ENCODE data around the gene C5orf22. TPM values are rescaled to one million over a fixed set of nuclear protein-coding genes. Genes with fewer than 3 reads are reported as not detected.

C5orf22 gene
- total and polyA plus RNA-seq, 2 of the 13 experiments (the other 11 are each of a cell fraction or from before 2014, with no cell fraction given), result 14.0 to 21.5 TPM

DNA sequence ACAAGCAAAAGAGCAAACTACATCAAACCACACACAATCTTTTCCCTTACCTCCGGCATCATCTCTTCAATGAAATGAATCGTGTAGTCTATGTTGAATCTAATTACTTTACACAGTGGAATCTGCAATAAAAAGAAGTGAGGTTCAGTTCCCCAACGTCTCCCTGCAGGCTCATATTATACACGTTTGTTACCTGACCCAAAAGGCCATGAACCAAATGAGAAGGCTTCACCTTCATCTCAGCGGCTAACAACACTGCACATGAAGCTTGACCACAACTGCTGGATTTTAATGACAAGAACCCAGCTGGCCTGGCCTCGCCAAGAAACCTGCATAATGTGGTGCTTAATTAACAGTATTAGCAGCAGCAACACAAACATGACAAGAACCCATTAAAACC lies 45.7 kb upstream of the C5orf22 start:
- H4K20me1 ChIP-seq (ENCODE audit: insufficient read depth, low read length), result no peaks in the 10 kb centered on the region
- peaks cover 6 to 48% of the 10 kb centered on the region in 2 experiments; a peak in 4 of 5 replicates for H3K36me3 ChIP-seq (replicated peaks in 1 of 2; ENCODE audit: control insufficient read depth in 1 of 2, insufficient read depth in 2 of 2, low read length in 2 of 2)
- CTCF ChIA-PET (ENCODE audit: low intra/inter-chr PET ratio, low total read pairs), result no interaction called here
- no peak overlapping the region for H3K4me3 ChIP-seq (replicated peaks in 1 of 3; ENCODE audit: insufficient read depth in 1 of 3, low read depth in 2 of 3, low read length in 3 of 3)
- no peak for ATAC-seq
- no peaks in the 10 kb centered on the region for H3K27me3 ChIP-seq (ENCODE audit: control insufficient read depth in 1 of 2, insufficient read depth in 2 of 2, low read length in 2 of 2)
- H2AFZ ChIP-seq (ENCODE audit: low read length), result no peak overlapping the region
- no peak overlapping the region for H3K27ac ChIP-seq (ENCODE audit: extremely low read length, insufficient read depth, low read length)
- WGBS (ENCODE audit: low lambda C conversion rate), result 96% methylated on average over 6 of the region's 6 CpGs
- FAIRE-seq, result no peak
- H3K79me2 ChIP-seq (ENCODE audit: insufficient read depth, low read length), result no peaks in the 10 kb centered on the region
- no peak overlapping the region for H3K4me2 ChIP-seq (ENCODE audit: low read depth, low read length)
- intact Hi-C loops (cut with micrococcal nuclease; ENCODE audit: unreplicated experiment) (no loop called here), in situ Hi-C loops (cut with HindIII; ENCODE audit: extremely low pct_ligation_motif_present, low pct_unique_long_range_greater_than_20kb) (no loop called here)
- POLR2A ChIA-PET, result no interaction called here
- no peaks in the 10 kb centered on the region for H3K9me3 ChIP-seq (ENCODE audit: low read length)
- no peaks in the 10 kb centered on the region for H3K4me1 ChIP-seq (ENCODE audit: insufficient read depth, low read length)
- no TSS peak for BruUV-seq (replicated peaks)
- no peak overlapping the region for H3K9ac ChIP-seq (ENCODE audit: insufficient read depth, low read depth, low read length)
- DNase-seq (ENCODE audit: low spot score), result no peak
- no peak for TF ChIP-seq TEAD3 (CRISPR knock-in tag; optimal IDR thresholded peaks at IDR 0.05; ENCODE audit: borderline replicate concordance)
- TF ChIP-seq, protein P1, sequence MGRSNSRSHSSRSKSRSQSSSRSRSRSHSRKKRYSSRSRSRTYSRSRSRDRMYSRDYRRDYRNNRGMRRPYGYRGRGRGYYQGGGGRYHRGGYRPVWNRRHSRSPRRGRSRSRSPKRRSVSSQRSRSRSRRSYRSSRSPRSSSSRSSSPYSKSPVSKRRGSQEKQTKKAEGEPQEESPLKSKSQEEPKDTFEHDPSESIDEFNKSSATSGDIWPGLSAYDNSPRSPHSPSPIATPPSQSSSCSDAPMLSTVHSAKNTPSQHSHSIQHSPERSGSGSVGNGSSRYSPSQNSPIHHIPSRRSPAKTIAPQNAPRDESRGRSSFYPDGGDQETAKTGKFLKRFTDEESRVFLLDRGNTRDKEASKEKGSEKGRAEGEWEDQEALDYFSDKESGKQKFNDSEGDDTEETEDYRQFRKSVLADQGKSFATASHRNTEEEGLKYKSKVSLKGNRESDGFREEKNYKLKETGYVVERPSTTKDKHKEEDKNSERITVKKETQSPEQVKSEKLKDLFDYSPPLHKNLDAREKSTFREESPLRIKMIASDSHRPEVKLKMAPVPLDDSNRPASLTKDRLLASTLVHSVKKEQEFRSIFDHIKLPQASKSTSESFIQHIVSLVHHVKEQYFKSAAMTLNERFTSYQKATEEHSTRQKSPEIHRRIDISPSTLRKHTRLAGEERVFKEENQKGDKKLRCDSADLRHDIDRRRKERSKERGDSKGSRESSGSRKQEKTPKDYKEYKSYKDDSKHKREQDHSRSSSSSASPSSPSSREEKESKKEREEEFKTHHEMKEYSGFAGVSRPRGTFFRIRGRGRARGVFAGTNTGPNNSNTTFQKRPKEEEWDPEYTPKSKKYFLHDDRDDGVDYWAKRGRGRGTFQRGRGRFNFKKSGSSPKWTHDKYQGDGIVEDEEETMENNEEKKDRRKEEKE (IDR thresholded peaks at IDR 0.05), result no peak
- TF ChIP-seq CHCHD3 (CRISPR knock-in tag; IDR thresholded peaks at IDR 0.05), result no peak
- TF ChIP-seq, protein P2, sequence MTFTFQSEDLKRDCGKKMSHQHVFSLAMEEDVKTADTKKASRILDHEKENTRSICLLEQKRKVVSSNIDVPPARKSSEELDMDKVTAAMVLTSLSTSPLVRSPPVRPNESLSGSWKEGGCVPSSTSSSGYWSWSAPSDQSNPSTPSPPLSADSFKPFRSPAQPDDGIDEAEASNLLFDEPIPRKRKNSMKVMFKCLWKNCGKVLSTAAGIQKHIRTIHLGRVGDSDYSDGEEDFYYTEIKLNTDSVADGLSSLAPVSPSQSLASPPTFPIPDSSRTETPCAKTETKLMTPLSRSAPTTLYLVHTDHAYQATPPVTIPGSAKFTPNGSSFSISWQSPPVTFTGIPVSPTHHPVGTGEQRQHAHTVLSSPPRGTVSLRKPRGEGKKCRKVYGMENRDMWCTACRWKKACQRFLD (CRISPR knock-in tag; IDR thresholded peaks at IDR 0.05; ENCODE audit: borderline replicate concordance), result no peak
- TF ChIP-seq THYN1 (CRISPR knock-in tag; IDR thresholded peaks at IDR 0.05; ENCODE audit: borderline replicate concordance, low read depth), result no peak
- no peak for TF ChIP-seq KDM4B (CRISPR knock-in tag; IDR thresholded peaks at IDR 0.05)
- no peak for TF ChIP-seq ATF3 (CRISPR knock-in tag; IDR thresholded peaks at IDR 0.05)
- TF ChIP-seq HNRNPUL1 (IDR thresholded peaks at IDR 0.05; ENCODE audit: low read depth, low read length), result no peak
- TF ChIP-seq, protein P3, sequence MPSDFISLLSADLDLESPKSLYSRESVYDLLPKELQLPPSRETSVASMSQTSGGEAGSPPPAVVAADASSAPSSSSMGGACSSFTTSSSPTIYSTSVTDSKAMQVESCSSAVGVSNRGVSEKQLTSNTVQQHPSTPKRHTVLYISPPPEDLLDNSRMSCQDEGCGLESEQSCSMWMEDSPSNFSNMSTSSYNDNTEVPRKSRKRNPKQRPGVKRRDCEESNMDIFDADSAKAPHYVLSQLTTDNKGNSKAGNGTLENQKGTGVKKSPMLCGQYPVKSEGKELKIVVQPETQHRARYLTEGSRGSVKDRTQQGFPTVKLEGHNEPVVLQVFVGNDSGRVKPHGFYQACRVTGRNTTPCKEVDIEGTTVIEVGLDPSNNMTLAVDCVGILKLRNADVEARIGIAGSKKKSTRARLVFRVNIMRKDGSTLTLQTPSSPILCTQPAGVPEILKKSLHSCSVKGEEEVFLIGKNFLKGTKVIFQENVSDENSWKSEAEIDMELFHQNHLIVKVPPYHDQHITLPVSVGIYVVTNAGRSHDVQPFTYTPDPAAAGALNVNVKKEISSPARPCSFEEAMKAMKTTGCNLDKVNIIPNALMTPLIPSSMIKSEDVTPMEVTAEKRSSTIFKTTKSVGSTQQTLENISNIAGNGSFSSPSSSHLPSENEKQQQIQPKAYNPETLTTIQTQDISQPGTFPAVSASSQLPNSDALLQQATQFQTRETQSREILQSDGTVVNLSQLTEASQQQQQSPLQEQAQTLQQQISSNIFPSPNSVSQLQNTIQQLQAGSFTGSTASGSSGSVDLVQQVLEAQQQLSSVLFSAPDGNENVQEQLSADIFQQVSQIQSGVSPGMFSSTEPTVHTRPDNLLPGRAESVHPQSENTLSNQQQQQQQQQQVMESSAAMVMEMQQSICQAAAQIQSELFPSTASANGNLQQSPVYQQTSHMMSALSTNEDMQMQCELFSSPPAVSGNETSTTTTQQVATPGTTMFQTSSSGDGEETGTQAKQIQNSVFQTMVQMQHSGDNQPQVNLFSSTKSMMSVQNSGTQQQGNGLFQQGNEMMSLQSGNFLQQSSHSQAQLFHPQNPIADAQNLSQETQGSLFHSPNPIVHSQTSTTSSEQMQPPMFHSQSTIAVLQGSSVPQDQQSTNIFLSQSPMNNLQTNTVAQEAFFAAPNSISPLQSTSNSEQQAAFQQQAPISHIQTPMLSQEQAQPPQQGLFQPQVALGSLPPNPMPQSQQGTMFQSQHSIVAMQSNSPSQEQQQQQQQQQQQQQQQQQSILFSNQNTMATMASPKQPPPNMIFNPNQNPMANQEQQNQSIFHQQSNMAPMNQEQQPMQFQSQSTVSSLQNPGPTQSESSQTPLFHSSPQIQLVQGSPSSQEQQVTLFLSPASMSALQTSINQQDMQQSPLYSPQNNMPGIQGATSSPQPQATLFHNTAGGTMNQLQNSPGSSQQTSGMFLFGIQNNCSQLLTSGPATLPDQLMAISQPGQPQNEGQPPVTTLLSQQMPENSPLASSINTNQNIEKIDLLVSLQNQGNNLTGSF (CRISPR knock-in tag; IDR thresholded peaks at IDR 0.05), result no peak
- no peak for TF ChIP-seq ZNF329 (CRISPR knock-in tag; IDR thresholded peaks at IDR 0.05; ENCODE audit: low read depth)
- TF ChIP-seq ZMYM2 (CRISPR knock-in tag; IDR thresholded peaks at IDR 0.05), result no peak
- no peak for TF ChIP-seq ZNF512 (CRISPR knock-in tag; IDR thresholded peaks at IDR 0.05)
- TF ChIP-seq SOX6 (IDR thresholded peaks at IDR 0.05), result no peak
- TF ChIP-seq SOX6 (CRISPR knock-in tag; IDR thresholded peaks at IDR 0.05), result no peak
